HEK293T (cell line): Measurements from ENCODE around the gene CNKSR1.

Experiments
- CTCF ChIA-PET: fragments of 350-600 bp; formaldehyde crosslinking; extraction: SDS; loops from one replicate; lab custom pipeline; 2021; ENCODE audit warnings: antibody characterized with exemption, inconsistent platforms; lab: Yijun Ruan, JAX
- POLR2A ChIA-PET: fragments of 350-600 bp; formaldehyde crosslinking; extraction: SDS; loops from one replicate; lab custom pipeline; 2020; ENCODE audit warnings: antibody characterized with exemption, inconsistent platforms; lab: Yijun Ruan, JAX
- DNase-seq: peaks from one replicate; pipeline ENCODE4 v3.0.0; 2012; ENCODE audit warnings: mixed read lengths; ENCODE audit errors: extremely low spot score
- ARNT ChIP-seq: fragments of 450-650 bp; IDR thresholded peaks from 2 replicates; pipeline ENCODE4 v1.6.1; 2017; ENCODE audit warnings: mild to moderate bottlenecking
- BHLHE40 ChIP-seq: fragments of 450-650 bp; IDR thresholded peaks from 2 replicates; pipeline ENCODE4 v1.6.1; 2016; ENCODE audit warnings: mild to moderate bottlenecking, moderate library complexity, borderline replicate concordance
- CTBP1 ChIP-seq: fragments of 450-650 bp; IDR thresholded peaks from 2 replicates; pipeline ENCODE4 v1.6.1; 2016; ENCODE audit warnings: borderline replicate concordance
- ELF4 ChIP-seq: fragments of 450-650 bp; IDR thresholded peaks from 2 replicates; pipeline ENCODE4 v1.6.1; 2017; ENCODE audit warnings: antibody characterized with exemption
- FOXA1 ChIP-seq: fragments of 450-650 bp; IDR thresholded peaks from 2 replicates; pipeline ENCODE4 v1.6.1; 2016; ENCODE audit warnings: mild to moderate bottlenecking
- FOXK2 ChIP-seq: fragments of 450-650 bp; IDR thresholded peaks from 2 replicates; pipeline ENCODE4 v1.6.1; 2016; ENCODE audit warnings: mild to moderate bottlenecking
- FOXM1 ChIP-seq: fragments of 450-650 bp; IDR thresholded peaks from 2 replicates; pipeline ENCODE4 v1.6.1; 2017; ENCODE audit warnings: mild to moderate bottlenecking, borderline replicate concordance
- HDGF ChIP-seq: fragments of 450-650 bp; IDR thresholded peaks from 2 replicates; pipeline ENCODE4 v1.6.1; 2017; ENCODE audit warnings: antibody characterized with exemption, borderline replicate concordance
- L3MBTL2 ChIP-seq: fragments of 450-650 bp; conservative IDR thresholded peaks from 2 replicates; pipeline ENCODE4 v1.6.1; 2016; ENCODE audit warnings: mild to moderate bottlenecking
- LEF1 ChIP-seq: fragments of 450-650 bp; IDR thresholded peaks from 2 replicates; pipeline ENCODE4 v1.6.1; 2017; ENCODE audit warnings: mild to moderate bottlenecking, borderline replicate concordance
- NFRKB ChIP-seq: fragments of 450-650 bp; IDR thresholded peaks from 2 replicates; pipeline ENCODE4 v1.6.1; 2016; ENCODE audit warnings: mild to moderate bottlenecking, moderate library complexity
- PKNOX1 ChIP-seq: fragments of 450-650 bp; IDR thresholded peaks from 2 replicates; pipeline ENCODE4 v1.6.1; 2016
- SP1 ChIP-seq: fragments of 450-650 bp; IDR thresholded peaks from 2 replicates; pipeline ENCODE4 v1.6.1; 2017
- SUZ12 ChIP-seq: fragments of 450-650 bp; IDR thresholded peaks from 2 replicates; pipeline ENCODE4 v1.6.1; 2016; ENCODE audit warnings: mild to moderate bottlenecking
- TARDBP ChIP-seq: fragments of 450-650 bp; IDR thresholded peaks from 2 replicates; pipeline ENCODE4 v1.6.1; 2016
- ZNF384 ChIP-seq: fragments of 450-650 bp; IDR thresholded peaks from 2 replicates; pipeline ENCODE4 v1.6.1; 2016

Gene CNKSR1

GRCh38 chr1:26134466-26134865, 42.8 kb upstream of the CNKSR1 start:
- TF ChIP-seq PKNOX1 (no peak), TARDBP (no peak), FOXM1 (no peak), ARNT (no peak), FOXA1 (no peak), FOXK2 (no peak), CTBP1 (no peak), NFRKB (no peak)
- ChIA-PET POLR2A (no interaction called here), CTCF (no interaction called here)
- no peak for DNase-seq

DNA sequence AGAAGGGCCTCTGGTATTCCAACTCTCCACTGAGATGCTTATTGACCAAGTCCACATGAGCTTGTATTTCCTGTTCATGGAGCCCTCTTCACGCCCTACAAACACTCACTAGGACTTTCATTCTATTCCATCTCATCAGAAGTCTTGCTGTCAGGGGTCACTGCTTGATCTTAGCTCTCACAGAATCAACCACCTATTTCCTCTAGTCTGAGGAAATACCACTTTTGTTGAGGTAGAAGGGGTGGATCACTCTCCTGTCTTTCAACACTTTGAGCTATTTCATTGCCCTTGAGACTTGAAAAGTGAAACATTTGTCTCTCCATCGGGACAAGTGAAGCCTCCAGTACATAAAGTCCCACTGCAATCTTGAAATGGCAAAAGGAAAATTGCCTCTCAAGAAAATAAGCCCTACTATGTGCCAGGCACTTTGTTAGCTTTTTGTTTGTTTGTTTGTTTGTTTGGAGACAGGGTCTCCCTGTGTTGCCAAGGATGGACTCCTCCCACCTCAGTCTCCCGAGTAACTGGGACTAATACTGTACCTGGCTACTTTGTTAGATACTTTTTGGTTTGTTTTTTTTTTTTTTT, 38.2 kb upstream of the CNKSR1 start:
- POLR2A ChIA-PET: interaction anchor here (1.0 to 1.1 kb wide), 2 partner anchors 25 to 26 kb away, joined by 4 read pairs; no protein-coding TSS in a partner anchor
- no peak for TF ChIP-seq ELF4
- DNase-seq: no peak

DNA sequence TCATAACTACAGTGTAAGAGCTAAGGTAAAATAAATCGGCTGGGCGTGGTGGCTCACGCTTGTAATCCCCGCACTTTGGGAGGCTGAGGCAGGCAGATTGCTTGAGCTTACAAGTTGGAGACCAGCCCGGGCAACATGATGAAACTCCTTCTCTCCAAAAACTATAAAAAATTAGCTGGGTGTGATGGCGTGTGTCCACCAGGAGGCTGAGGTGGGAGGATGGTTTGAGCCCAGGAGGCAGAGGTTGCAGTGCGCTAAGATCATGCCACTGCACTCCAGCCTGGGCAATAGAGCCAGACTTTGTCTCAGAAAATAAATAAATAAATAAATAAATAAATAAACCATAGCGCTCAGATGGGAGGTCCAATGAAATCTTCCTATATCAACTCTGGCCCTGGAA, 35.1 kb upstream of the CNKSR1 start:
- DNase-seq: no peak
- CTCF ChIA-PET: no interaction called here
- TF ChIP-seq ARNT (no peak), ZNF384 (no peak), CTBP1 (no peak), BHLHE40 (no peak), NFRKB (no peak), FOXK2 (no peak), FOXM1 (no peak), TARDBP (no peak), HDGF (no peak), PKNOX1 (no peak), SP1 (no peak), LEF1 (no peak), ELF4 (no peak), FOXA1 (no peak), SUZ12 (no peak), L3MBTL2 (no peak)
- POLR2A ChIA-PET: no interaction called here

More for the DNA sequence above, 38.2 kb upstream of the CNKSR1 start:
- CTCF ChIA-PET: interaction anchor here (1.2 kb wide), 1 partner anchor 103 kb away, joined by 4 read pairs; no protein-coding TSS in a partner anchor

GRCh38 chr1:26145041-26145959, 32.0 kb upstream of the CNKSR1 start:
- CTCF ChIA-PET: interaction anchor here (0.6 to 2.1 kb wide), 21 partner anchors 9 to 246 kb away, joined by 3 to 22 read pairs (median 4); partner anchors contain the start of gene FAM110D
- POLR2A ChIA-PET: interaction anchor here (1.0 to 1.4 kb wide), 5 partner anchors 13 to 110 kb away, joined by 3 to 12 read pairs (median 4); partner anchors contain the start of gene ZNF593
- TF ChIP-seq NFRKB: no peak
- TF ChIP-seq TARDBP: no peak
- TF ChIP-seq LEF1: no peak
- no peak for TF ChIP-seq SUZ12
- TF ChIP-seq PKNOX1: no peak
- no peak for TF ChIP-seq HDGF

GRCh38 chr1:26145960-26146294, 31.4 kb upstream of the CNKSR1 start:
- ChIA-PET CTCF (interaction anchor here (1.2 to 2.1 kb wide), 6 partner anchors 20 to 123 kb away, joined by 3 to 22 read pairs (median 6); no protein-coding TSS in a partner anchor), POLR2A (interaction anchor here (1.2 to 1.4 kb wide), 2 partner anchors 24 to 110 kb away, joined by 6 to 12 read pairs; partner anchors contain the start of gene ZNF593)
- no peak for TF ChIP-seq LEF1
- no peak for TF ChIP-seq FOXA1
- peak; percentile 3 for DNase-seq

More at GRCh38 chr1:26145041-26145959, 32.0 kb upstream of the CNKSR1 start:
- peak; percentile 80 for DNase-seq

DNA sequence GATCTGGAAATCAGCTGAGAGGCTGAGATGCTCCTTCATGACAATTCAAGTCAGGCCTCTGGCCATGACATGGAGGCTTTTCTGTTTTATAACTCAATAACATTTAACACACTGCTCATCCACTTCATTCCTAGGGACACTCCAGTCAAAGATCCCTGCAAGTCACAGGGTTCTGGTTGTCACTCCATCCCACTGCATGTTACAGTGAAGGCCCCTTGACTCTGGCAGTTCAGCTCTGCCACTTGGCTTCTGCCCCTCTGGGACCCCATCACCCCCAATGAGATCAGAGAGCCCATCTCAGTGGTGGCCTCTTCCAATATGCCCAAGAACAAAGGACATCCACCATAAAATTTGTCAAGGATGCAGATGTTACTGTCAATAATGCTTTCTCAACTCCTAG, 28.4 kb upstream of the CNKSR1 start:
- CTCF ChIA-PET: no interaction called here
- peak; percentile 1 for DNase-seq
- TF ChIP-seq FOXM1 (no peak), L3MBTL2 (no peak), HDGF (no peak), SUZ12 (no peak), FOXK2 (no peak)
- POLR2A ChIA-PET: no interaction called here
